ENCODE data around the gene NTMT1. TPM values are rescaled to one million over a fixed set of nuclear protein-coding genes. Genes with fewer than 3 reads are reported as not detected.

Gene NTMT1
- total and polyA plus RNA-seq, 9 donors = 11.7 to 33.1 (median 25.3) TPM

DNA sequence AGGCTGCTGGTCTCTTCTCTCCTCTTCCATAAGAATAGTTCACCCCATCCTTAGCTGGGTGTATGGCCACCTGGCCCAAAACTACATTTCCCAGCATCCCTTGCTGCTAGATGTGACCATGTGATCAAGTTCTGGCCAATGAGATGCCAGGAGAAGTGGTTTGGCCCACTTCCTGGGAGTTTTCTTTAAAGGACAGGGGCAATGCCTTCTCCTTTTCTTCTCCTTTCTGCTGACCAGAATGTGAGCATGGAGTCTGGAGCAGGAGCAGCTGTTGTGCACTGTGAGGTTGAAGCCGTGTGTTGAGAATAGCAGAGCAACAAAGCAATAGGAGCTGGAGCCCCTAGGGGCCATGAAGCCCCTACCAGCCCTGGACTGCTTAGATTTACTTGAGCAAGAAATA, 41.8 kb upstream of the NTMT1 start:
- Histone ChIP-seq H3K27me3 (no peaks in the 10 kb centered on the region), H3K36me3 (no peaks in the 10 kb centered on the region), H3K27ac (no peak overlapping the region), H3K9me3 (no peaks in the 10 kb centered on the region), H3K4me1 (ENCODE audit: insufficient read depth) (peaks cover 7% of the 10 kb centered on the region), H3K4me3 (no peak overlapping the region)
- WGBS, 3 donors = 88 to 92% (median 90%) methylated on average over 1 of the region's 1 CpG
- peak; percentile 64 to 80 (median 69) for DNase-seq
- intact Hi-C loops (cut with DNase I) = loop anchor here in 1 of 4 donors (10.0 kb wide), 1 partner anchor 189 kb away; no protein-coding TSS in a partner anchor
- TF ChIP-seq CTCF (IDR thresholded peaks at IDR 0.05) (no peak), EP300 (IDR thresholded peaks at IDR 0.05) (no peak)

DNA sequence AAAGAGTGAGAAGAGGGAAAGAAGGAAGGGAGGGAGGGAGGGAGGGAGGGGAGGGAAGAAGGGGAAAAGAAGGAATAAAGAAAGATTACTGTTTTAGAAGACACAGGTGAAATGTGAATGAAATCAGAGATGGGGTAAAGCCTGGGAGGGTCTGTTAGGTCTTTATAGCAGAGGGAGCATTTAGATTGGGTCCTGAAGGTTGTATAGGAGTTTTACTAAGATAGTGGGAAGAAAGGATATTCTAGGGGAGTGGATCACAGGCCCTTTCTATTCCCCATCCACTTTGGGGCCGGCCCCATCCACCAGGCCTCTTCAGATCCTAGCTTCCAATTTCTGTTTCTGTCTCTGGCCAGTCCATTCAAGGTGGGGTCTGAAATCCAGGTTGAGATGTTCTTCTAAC, 40.6 kb upstream of the NTMT1 start:
- intact Hi-C loops (cut with DNase I) = loop anchor here in 1 of 4 donors (10.0 kb wide), 1 partner anchor 191 kb away; no protein-coding TSS in a partner anchor
- Histone ChIP-seq H3K36me3 (no peaks in the 10 kb centered on the region), H3K4me1 (ENCODE audit: insufficient read depth) (peaks cover 7% of the 10 kb centered on the region), H3K9me3 (no peaks in the 10 kb centered on the region), H3K27ac (no peak overlapping the region), H3K27me3 (no peaks in the 10 kb centered on the region), H3K4me3 (no peak overlapping the region)
- DNase-seq = no peak
- TF ChIP-seq POLR2A (IDR thresholded peaks at IDR 0.05) = no peak
- no peak for TF ChIP-seq EP300 (IDR thresholded peaks at IDR 0.05)
- TF ChIP-seq CTCF (IDR thresholded peaks at IDR 0.05) = no peak
- WGBS, 3 donors = 90 to 98% (median 96%) methylated on average over 1 of the region's 1 CpG

- 92 to 100% (median 95%) methylated on average over 1 of the region's 1 CpG for WGBS, 3 donors
- intact Hi-C loops (cut with DNase I) = loop anchor here in 1 of 4 donors (10.0 kb wide), 1 partner anchor 191 kb away; no protein-coding TSS in a partner anchor
- Histone ChIP-seq H3K4me3 (no peak overlapping the region), H3K9me3 (no peaks in the 10 kb centered on the region), H3K27me3 (no peaks in the 10 kb centered on the region), H3K36me3 (no peaks in the 10 kb centered on the region), H3K27ac (no peak overlapping the region), H3K4me1 (ENCODE audit: insufficient read depth) (peaks cover 7% of the 10 kb centered on the region)
- DNase-seq = no peak
- TF ChIP-seq EP300 (IDR thresholded peaks at IDR 0.05) (no peak), POLR2A (IDR thresholded peaks at IDR 0.05) (no peak), CTCF (IDR thresholded peaks at IDR 0.05) (no peak)
Measured at GRCh38 chr9:129586245-129586644, 39.7 kb upstream of the NTMT1 start.

GRCh38 chr9:129586685-129587084, 39.3 kb upstream of the NTMT1 start:
- TF ChIP-seq POLR2A (IDR thresholded peaks at IDR 0.05) = no peak
- no peak for TF ChIP-seq CTCF (IDR thresholded peaks at IDR 0.05)
- no peak for TF ChIP-seq EP300 (IDR thresholded peaks at IDR 0.05)
- no peak overlapping the region for H3K4me3 ChIP-seq
- peaks cover 7% of the 10 kb centered on the region for H3K4me1 ChIP-seq (ENCODE audit: insufficient read depth)
- no peaks in the 10 kb centered on the region for H3K9me3 ChIP-seq
- peak in 4 of 5 donors; percentile 45 to 82 (median 62) for DNase-seq
- intact Hi-C loops (cut with DNase I) = loop anchor here in 1 of 4 donors (10.0 kb wide), 1 partner anchor 192 kb away; no protein-coding TSS in a partner anchor
- 26 to 31% (median 29%) methylated on average over 7 to 8 of the region's 8 CpGs for WGBS, 3 donors
- no peaks in the 10 kb centered on the region for H3K27me3 ChIP-seq
- H3K36me3 ChIP-seq = no peaks in the 10 kb centered on the region
- no peak overlapping the region for H3K27ac ChIP-seq

All from ovary (tissue), 9 donors.